HG03520 (cell line): ENCODE data around the gene CYP8B1.

Experiments
- ATAC-seq: cut with Tn5 transposase; IDR thresholded peaks from one replicate; pipeline ENCODE4 v1.9.1; 2021; ENCODE audit warnings: mild to moderate bottlenecking, moderate library complexity; ENCODE audit not compliant: unreplicated experiment

CYP8B1 gene

DNA sequence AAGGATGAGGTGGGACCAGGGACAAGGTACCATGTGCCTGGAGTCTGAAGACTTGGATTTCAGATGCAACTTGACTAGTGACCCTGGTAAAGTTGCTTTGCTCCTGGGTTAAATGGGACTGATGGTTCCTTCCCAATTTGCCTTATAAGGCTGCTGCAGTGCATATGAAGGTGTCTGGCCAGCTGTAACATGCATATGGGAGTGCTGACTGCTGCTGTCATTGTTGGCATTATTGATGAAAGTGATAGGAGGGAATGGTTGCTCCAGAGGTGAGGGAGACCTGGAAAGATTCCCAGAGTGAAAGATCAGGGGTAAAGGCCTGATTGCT, 20.5 kb downstream of the CYP8B1 start:
- no peak for ATAC-seq

DNA sequence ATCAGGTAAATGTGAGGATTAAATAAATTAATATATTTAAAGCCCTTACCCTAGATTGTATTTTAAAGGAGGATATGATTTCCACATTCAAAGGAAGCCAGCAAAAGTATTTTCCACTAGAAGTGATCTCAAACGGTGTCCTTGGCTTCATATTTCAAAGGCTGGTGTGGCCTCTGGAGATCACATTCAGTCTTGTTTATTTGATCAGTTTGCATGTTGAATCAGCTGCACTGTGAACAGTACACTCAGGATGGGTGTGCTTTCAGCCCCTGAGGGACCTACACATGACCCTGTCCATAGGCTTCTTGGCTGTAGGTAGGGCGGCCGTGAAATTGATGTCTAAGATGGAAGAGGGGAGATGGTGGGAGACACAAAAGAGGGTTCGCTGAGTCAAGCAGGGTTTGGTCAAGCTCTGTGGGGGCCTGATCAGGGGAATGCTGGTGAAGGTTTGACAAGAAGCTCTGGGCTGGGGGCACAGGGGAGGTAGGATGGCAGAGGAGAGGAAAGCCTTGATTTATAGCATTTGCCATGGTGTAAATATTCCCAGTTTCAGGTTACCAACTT, 21.9 kb downstream of the CYP8B1 start:
- no peak for ATAC-seq

DNA sequence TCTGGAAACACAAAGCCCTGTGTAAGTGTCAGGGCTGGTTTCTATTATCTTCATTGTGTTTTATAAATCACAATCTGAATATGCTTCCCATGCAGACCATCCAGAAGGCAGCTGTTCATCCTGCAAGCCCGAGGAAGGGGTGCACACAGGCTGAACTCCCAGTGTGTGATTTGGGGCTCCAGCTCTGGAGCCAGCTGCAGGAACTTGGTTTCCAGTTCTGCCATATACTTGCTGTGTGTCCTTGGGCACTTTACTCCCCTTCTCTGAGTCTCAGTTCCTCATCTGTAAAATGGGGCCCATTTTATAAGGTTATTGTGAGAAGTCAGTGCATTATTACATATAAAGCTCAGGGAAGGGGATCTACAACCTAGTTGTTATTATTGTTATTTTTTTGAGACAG, 22.6 kb downstream of the CYP8B1 start:
- no peak for ATAC-seq

DNA sequence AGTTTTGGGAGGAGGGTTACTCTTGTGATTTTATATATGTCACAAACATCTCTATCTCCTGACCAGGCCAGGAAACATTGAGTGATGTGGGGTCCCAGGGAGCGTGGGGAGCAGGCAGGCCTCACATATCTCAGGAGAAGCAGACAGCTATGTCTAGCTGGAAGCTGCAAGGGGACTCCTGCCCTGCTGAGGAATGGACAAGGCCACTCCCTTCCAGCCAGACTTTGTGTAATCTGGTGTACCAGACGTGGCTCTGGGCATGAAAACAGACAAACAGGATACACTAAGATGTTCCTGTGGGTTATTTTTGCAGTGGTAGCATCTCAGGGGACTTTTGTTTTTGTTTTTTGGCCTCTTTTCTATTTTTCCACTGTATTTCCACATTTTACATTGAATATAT, 23.2 kb downstream of the CYP8B1 start:
- no peak for ATAC-seq

GRCh38 chr3:42851228-42851834, 24.3 kb downstream of the CYP8B1 start:
- ATAC-seq = no peak

- no peak for ATAC-seq
These were observed 25.4 kb downstream of the CYP8B1 start for GRCh38 chr3:42850263-42850662.

DNA sequence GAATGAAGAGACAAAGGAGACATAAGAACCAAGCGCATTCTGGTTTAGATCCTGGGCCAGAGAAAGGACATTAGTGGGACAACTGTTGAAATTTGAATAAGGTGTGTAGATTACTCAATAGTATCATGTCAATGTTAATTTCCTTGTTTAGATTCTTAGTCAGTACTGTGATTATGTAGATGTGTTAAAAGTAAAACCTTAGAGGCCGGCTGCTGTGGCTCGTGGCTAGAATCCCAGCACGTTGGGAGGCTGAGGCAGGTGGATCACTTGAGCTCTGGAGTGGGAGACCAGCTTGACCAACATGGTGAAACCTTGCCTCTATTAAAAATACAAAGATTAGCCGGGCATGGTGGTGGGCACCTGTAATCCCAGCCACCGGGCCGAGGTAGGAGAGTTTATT, 26.7 kb downstream of the CYP8B1 start:
- ATAC-seq = no peak

- ATAC-seq = no peak
These were observed 27.9 kb downstream of the CYP8B1 start for GRCh38 chr3:42847731-42848130.

DNA sequence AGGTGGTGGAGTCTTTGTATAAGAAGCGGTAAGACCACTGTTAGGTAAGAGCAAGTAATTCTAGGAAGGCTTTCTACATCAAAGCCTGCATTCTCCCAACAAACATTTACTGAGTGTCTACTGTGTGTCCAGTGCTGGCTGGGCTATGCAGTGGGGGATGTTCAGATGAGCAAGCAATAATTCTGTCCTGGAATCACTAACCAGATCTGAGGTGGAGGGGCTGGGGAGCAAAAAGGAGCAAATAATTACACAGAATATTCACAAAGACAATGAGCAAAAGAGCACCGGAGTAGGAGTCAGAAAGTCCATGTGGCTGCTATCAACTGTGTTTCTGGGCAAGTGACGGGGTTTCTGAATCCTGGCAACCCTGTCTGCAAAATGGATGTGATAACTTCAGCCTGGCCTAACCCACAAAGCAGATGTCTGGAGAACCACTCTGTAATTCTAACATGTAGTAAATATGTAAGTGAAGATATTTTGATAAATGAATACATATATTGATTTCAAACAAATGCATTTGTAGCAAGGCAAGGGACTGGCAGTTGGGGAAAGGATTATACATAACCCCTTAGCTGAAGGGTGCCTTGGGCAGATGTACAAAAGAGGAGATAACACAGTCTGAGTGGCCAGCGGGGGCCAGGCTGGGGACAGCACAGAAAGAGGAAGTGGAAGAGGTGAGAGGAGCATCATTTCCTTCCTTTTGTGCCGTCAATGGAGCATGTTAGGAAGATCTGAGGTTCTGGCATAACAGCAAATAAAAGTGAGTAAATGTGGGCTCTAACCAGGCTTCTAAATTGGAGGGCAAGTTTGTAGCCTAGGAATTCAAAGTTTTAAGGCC, 28.8 kb downstream of the CYP8B1 start:
- ATAC-seq = peak; percentile 51

DNA sequence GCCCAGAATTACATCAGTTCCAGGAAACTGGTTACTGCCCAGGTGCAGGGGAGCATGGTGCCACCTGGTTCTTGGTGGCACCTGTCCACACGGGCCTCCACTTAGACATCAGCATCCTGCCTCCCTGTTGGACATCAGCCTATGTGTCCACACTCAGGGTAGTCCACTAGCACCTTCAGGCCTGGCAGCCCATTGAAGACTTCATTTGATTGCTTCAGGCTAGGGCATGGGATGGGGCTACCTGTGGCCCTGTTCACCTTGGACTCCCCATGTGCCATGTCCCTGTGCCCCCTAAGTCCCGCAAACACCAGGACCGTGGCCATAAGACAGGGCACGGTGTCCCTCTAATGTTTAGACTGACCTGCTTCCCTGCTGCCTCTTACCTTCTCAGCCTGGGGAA, 30.9 kb downstream of the CYP8B1 start:
- no peak for ATAC-seq

GRCh38 chr3:42844412-42844713, 31.3 kb downstream of the CYP8B1 start:
- no peak for ATAC-seq

- ATAC-seq = no peak
These were observed 31.8 kb downstream of the CYP8B1 start for GRCh38 chr3:42843713-42844411.

DNA sequence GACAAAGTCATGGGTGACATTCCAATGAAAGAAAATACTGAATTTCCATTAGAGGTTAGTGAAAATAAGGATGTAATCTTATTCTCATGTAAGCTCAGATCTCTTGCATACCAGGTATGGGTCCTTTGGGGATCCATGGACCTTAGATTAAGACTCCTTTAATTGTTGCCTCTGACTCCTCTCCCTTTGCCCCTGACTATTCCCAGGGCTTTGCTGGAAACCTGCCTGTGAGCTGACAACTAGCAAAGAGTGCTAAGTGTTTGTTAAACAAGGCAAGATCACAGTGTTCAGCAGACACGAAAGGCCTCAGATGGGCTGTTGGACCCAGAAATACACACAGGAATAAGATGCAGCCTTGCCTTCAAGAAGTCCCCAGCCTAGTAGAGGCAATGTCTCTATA, 34.3 kb downstream of the CYP8B1 start:
- ATAC-seq = no peak

DNA sequence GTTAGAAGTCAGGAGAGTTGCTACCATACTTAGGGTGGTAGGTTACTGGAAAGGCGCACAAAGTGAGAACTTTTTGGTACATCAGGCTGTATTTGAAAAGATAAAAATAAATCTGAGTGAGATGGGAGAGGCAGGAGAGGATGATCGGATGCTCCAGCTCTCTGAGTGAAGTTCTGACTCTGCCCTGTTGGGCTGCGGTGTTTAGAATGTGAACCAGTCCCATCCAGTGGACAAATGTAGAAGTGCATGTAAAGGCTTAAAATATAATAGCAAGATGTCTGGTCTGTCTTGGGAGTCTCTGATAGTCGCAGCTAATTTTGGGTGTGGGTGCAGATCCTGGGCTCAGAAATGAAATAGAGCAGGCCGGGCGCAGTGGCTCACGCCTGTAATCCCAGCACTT, 36.1 kb downstream of the CYP8B1 start:
- ATAC-seq = peak; percentile 97

DNA sequence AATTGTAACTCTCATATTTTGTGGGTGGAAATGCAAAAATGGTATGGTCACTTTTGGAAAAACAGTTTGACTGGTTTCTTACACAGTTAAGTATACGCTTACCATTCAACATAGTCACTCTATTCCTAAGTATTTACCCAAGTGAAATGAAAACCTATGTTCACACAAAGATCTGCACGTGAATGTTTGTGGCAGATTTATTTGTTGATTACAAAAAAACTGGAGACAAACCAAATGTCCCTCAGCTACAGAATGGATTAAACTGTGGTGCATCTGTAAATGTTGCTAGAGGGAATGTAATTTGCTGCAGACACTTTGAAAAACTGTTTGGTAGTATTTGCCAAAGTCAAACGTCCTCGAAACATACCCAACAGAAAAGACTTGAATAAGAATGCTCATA, 37.1 kb downstream of the CYP8B1 start:
- ATAC-seq = no peak

DNA sequence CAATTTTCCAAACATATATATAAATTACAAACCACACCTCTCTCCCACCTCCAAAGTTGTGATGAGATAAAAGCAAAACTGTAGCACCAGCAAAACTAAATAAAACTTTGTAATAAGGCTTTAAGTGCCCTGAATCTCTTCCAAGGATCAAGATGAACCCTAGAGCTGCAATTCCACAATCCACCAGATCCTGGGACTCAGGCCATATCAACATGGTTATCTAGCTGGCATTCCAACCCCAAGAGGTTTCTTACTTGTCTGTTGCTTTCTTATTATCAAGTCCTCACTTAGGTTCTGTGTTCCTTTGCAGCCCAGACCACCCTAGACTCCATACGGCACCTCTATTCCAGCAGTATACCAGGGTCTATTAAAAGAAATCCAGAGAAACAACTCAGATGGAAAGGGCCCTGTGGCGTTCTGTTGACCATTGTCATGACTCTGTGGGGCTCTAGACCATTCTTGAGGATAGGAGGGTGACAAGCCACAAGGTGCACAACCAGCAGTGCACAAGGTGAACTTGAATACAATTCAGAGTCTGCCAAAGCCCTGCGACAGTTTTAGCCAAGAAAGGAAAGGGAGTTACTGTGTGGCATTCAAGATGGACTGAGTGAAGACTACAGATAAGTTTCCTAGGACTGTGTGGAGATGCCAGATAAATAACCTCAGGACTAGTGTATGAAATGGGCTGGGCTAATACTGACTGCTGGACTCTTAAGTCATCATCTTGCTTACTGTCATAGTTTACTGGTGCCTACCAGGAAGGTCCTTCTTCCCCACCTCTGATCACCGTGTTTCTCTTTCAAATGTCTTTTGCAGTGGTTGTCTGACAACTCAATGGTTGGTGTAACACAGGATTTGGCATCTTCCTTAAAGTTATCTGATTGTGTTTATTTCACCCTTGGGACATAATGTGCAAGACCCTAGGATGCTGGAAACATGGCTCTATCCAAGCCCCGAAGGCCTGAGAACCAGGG, 39.2 kb downstream of the CYP8B1 start:
- no peak for ATAC-seq

DNA sequence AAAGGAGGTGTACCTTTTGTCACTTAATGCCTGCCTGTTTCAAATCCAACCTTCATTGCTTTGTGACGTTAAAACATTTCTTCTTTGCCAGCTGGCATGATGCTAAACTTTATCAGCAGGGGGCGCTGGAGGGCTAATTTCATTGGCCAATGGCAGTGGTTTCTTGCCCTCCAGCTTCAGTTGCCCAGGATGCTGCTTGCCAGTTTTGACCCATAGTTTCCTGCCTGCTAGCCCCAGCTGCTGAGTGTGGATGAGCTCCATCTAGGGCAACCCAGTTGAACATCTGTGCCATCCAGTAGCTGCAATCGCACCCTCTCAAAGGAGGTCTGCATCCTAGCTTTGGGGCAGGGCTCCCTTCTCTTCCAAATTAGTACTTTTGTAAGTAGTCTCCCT, 44.4 kb downstream of the CYP8B1 start:
- no peak for ATAC-seq

DNA sequence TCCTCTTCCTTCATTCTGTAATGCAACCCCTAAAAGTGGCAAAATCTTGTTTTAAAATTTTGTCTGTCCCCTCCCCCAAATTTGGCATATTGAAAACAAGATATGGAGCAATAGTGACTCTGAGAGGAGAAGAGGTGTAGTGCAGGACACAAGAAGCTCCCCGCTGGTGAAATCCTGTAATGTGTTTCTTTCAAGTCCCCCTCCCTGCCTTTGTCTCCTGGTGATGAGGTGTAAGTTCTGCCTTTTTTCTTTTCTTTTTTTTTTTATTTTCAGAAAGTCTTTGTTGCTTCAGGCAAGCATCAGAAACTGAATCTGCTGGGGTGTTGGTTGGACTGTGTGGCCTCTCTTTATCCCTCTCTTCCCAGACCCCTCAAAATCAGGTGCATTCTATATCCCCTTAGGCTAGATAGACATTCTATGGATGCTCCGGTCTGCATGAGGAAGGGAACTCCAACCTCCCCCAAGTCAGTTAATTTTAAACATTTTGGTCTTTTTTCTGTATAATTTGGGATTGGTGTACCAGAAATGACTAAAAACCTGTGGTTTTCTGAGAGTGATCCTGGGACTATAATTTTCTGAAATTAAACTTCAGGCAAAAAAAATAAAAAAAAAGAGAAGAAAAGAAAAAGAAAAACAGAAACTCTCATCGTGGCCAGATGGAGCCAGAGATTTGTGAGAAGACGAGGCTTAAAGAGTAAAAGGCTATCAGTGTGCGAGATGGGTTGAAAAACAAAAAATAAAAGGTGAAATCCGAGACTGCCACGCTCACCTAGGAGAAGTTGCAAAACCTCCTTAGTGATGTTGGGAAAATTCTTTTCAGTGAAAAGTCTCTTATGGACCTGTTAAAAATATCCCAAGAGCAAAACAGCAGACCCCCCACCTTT, 45.0 kb downstream of the CYP8B1 start:
- no peak for ATAC-seq

DNA sequence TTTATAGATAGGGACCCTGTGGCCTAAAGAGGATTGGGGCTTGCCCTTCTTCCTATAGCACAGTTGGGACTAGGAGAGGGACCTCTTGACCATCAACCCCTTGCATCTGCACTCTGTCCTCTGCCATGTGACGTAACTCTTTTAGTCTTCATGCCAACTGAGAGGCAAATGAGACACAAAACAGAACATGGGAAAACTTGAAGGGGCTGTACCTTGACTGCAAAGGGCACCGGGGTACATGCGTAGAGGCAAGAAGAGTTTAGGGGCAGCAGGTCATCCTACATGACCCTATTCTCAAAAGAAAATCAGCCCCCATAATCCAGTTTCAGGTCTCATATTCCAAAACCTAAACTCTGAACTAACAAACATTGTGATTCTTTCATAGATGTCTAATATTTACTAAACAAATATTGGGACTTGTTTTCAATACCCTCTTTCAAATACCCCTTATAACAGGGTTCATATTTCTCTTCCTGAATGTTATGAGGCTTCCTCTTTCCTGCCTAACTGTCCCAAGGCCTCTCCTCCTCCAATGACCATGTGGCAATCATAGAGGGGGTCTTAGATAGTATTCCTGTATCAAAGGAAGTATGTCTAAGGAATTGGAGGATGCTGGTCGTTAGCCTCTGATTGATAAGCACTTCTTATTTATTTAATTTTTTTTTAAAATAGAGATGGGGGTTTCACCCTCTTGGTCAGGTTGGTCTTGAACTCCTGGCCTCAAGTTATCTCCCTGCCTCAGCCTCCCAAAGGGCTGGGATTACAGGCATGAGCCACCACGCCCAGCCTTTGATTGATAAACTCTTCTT, 45.8 kb downstream of the CYP8B1 start:
- ATAC-seq = no peak
